Activated T-cell treated with anti-CD3 and anti-CD28 coated beads for 1 hour (primary cell): ENCODE measurements around the gene TBXAS1.
"Not testable (repeated sequence)": the region's sequence is repeated elsewhere in the genome, so short reads cannot be mapped to it uniquely, and the experiment has no call there.

Experiments used
- DNase-seq: peaks from one replicate; pipeline ENCODE4 v3.0.0-alpha.2; 2020; ENCODE audit warnings: low read depth

TBXAS1 gene

DNA sequence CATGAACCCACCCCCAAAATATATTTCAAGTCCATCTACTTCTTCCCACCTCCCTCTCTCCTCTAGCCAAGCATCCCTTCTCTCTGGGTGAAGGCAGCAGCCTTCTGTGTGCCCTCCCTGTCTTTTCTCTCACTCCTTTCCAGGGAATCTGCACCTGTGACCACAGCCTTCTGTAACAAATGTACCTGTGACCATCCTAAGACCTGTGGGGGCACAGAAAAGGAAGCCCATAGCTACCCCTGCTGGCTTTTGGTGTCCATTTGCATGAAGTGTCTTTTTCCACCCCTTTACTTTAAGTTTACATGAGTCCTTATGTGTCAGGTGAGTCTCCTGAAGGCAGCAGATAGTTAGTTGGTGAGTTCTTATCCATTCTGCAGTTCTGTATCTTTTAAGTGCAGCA, 2.0 kb upstream of the TBXAS1 start:
- DNase-seq: no peak

DNA sequence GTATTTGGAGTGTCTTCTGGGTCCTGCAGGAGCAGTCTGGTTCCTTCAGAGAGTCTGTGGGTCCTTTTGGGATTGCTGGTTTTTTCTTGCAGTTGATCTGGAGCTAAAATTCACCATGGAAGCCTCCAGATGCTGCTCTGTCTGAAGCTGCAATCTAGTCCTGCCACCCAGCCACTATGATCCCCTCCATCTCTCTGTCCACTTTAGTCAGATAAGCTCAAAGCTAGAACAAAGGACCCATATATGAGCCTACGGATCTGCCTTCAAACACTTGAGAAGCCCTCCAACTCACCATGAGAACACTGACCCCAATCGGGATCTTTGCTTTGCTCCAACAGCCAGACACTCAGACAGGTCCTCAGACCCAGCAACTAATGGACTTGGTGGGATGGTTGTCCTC, 618 bp upstream of the TBXAS1 start:
- no peak for DNase-seq

DNA sequence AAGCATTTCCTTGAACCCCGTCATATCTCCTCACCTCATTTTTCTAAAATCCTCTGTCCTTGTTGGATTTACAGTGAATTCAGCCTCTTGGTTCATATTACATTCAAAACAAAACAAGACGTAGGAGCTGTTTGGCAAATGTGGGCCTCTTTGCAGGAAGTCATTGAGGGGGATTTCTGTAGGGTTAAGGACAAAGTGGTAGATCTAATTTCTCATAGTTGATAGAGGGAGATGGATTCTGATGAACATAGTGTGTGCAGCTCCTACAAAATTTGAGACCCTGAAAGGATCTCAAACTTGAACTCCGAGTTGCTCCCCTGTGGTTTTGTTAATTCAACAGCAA, 682 bp downstream of the TBXAS1 start:
- DNase-seq: no peak

DNA sequence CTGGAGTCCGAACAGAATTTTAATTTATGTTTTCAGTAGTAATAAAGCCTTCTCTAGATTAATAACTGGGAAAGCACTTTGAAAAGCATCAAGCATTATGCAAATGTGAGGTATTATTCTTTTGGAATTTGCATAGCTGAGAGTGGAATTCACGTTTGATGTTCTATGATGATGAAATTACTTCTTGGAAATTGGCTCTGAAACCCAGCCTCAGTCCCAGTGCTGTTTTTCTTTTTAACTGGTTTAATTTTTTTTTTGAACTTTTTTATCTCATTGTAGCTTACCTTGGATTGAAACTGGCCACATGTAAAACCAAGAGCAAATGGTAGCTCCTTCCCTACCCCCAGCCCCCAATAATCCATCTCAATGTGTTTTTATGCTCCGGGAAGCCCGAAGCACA, 1.2 kb downstream of the TBXAS1 start:
- DNase-seq: no peak

DNA sequence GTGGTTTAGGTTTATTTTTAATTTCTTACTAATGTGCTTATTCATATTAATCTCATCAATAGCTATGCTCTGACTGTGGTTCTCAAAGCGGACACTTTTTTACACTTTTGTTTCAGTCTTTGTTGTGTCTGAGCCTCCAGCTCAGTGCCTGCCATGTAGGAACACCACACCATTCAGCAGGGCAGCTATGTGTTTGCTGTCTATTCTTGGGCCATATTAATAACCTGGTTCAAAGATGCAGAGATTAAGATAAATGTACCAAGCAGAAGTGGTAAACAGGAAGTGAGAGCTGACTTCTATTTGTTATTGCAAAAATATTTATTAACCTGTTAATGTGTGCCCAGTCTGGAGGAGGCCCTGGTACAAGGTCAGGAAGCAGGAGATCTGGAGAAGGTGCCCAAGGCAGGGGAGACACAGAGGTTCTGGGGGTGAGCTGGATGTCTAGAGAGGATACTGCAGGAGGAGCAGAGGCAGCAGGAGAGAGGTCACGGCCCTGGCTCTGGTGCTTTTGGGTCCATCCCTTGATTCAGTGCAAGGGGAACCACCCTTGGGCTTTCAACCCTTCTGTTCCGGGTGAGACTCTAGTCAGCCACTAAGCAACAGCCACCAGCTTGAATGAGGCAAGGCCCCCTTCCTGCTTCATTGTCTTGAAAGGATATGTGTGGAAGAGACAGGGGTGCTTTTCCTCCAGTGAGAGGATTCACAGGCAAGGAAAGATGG, 1.9 kb downstream of the TBXAS1 start:
- DNase-seq: no peak

DNA sequence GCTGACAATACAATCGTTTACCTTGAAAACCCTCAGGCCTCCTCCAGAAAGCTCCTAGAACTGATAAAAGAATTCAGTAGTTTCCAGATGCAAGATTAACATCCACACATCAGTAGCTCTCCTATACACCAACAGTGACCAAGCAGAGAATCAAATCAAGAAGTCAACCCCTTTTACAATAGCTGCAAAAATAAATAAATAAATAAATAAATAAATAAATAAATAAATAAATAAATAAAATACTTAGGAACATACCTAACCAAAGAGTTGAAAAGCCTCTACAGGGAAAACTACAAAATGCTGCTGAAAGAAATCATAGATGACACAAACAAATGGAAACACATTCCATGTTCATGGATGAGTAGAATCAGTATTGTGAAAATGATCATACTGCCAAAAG, 6.8 kb downstream of the TBXAS1 start:
- not testable (repeated sequence) for DNase-seq

DNA sequence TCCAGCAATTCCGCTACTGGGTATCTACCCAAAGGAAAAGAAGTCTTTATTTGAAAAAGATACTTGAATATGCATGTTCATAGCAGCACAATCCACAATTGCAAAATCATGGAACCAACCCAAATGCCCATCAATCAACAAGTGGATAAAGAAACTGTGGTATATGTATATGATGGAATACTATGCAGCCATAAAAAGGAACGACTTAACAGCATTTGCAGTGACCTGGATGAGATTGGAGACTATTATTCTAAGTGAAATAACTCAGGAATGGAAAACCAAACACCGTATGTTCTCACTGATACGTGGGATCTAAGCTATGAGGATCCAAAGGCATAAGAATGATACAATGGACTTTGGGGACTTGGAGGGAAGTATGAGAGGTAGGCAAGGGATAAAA, 8.2 kb downstream of the TBXAS1 start:
- DNase-seq: not testable (repeated sequence)

DNA sequence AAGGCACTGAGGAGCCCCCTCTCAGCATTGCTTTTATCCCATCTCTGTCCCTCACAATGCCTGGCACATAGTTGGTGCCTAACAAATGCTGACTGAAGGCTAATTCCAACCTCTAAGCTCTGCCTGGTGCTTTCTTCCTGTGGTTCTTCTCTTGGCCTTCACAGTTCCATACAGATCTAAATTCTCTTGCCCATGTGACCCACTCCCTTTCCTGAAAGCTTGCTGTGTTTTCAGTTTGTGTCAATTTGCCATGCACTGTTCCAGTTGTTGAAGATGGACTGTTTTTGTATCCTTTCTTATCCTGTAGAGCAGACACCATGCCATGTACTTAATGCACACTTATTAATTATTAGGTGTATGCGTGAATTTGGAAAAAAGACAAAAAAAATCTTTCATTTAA, 9.2 kb downstream of the TBXAS1 start:
- DNase-seq: no peak

DNA sequence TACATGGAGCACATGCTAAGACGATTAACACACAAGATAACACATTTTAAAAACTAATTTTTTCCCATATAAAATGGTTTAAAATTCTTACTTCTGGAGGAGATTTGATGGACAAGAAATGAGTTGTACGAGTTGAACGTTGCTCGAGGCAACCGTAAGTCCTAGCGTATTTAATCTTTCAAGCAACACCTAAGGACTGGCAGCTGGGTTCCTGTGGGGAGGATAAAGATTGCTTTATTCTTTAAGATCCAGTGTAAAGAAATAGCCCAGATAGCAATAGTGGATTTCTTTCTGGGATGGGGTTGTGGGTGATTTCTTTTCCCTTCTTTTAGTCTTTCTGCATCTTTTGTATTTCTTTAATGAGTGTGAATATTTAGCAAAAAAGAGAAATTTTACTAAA, 9.8 kb downstream of the TBXAS1 start:
- DNase-seq: no peak

DNA sequence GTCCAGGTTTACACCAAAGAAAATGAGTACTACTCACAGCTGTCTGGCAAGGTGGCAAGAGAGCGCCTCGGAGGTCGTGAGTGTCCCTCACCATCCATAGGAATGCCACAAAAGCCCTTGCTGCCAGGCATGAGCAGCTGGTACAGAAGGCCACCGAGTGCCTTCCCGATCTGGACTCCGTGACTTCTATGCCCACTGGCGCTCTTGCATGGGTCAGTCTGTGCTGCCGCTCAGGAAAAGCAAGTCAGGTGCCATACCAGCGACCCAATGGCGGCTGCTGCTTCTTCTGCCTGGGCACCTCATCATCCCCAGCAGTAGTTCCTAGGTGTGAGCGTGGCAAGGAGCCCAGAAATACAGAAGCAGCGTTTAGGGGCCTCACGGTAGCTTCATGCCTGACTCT, 11.7 kb downstream of the TBXAS1 start:
- no peak for DNase-seq

DNA sequence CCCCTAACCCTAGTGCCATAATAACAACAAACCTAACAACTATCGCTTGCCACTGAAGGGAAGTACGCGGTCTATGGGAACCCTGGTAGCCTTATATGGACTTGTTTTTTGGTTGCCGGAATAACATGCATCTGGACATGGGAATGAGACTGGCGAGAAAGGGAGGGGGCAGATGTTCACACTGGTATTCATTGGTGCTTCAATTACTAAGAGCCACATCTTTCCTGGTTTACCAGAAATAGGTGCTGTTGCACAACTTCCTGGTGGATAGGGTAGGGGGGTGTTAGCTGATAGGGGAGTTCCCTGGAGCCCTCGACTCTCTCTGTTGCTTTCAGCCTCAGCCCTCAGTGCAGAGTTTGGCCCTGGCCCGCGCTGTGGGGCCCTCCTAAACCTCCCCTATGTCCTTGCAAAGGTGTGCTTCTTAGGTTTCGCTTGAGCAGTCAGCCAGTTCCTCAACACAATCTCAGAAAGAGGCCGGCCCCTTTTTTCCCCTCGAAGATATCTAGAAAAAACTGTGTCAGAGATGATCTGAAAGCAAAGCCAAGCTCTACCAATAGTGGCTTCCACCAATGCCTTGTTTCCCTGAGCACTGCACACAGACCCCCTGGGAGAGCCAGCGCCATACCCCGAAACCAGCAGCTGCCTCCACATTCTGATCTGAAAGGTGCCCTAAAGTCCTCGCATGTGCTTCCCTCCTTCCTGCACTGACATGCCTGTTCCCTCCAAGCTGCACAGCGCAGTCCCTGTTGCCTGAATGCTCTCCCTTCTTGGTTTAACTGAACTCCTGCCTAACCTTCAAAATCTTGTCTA, 13.5 kb downstream of the TBXAS1 start:
- no peak for DNase-seq

DNA sequence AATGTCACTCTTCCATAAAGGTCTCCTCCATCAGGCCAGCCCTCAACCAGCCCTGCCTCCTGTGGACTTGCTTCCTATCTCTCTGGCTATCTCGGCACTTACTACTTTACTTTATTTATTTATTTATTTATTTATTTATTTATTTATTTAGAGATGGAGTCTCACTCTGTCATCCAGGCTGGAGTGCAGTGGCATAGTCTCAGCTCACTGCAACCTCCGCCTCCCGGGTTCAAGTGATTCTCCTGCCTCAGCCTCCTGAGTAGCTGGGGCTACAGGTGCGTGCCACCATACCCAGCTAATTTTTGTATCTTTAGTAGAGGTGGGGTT, 14.1 kb downstream of the TBXAS1 start:
- not testable (repeated sequence) for DNase-seq

DNA sequence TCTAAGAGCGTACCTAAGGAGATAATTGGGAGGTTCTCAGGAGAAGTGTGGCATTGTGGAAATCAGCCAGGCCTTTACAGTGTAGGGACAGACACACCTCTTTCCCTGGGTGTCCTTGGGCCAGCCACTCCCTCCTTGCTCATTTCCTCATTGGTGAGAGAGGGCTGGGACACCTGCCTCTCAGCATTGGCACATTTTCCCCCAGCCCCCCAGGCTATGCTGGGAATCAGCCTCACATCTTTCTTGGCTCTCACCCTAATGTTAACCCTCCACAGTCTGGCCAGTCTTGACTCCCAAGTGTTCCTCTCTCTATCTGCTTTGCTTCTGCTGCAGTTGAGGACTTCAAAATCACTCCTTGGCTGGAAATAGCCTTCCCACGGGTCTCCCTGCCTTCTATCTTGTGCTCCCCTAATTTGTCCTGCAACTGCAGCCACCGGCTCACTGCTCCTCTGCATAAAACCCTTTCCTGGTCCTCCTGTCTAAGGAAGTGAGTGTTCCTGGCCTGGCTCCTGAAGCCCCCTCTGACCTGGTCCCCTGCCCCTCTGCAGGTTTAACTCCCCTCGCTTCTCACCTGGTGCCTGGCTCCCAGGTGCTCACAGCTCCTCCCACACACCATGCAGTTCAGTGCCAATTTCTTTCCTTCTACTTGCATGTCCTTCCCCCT, 15.8 kb downstream of the TBXAS1 start:
- DNase-seq: no peak

DNA sequence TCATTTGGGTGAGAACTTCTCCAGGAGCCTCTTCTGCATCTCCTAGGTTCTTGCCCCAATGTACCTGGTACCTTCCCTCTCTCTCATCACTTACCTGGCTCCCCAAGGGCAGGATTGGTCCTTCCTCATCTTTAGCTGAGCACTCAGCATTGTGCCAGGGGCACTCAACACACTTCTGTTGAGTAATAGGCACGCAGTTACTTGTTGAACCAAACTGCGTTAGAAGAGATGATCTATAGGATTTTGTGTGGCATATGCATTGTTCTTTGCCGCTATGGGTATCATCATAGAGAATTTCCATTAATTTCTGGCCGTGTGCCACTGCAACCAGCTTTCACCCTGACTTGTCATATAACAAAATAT, 16.4 kb downstream of the TBXAS1 start:
- DNase-seq: no peak

DNA sequence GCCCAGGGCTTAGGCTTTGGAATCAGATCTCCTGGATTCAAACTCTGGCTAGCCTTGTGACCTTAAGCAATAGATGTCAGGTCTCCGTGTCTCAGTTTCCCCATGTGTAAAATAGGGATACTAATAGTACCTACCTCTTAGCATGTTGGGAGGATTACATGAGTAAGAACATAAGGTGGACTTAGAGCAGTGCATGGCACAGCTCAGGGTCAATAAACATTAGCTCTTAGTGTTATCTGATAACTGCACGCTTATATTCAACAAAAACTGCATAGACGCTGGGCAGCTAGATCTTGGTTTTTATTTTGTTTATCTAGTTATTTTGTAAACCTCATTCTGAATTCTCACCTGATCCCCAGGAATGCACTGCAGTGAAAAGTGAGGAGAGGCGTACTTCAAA, 17.2 kb downstream of the TBXAS1 start:
- DNase-seq: no peak

DNA sequence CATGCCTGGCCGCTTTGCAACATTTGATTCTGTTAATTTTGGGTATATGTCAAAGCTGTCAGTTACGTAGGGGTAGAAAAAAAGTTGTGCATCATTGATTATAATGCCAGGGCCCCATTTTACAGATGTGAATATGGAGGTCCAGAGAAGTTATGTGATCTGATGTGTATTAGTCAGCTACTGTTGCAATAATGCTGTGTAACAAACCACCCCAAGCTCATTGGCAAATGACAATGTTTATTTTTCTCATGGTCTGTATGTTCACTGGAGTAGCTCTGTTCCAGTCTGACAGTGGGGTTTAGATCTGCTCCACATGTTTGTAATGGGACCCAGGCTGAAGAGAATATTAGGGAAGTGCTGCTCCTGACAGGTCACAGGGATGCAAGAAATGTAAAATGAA, 19.2 kb downstream of the TBXAS1 start:
- DNase-seq: no peak

DNA sequence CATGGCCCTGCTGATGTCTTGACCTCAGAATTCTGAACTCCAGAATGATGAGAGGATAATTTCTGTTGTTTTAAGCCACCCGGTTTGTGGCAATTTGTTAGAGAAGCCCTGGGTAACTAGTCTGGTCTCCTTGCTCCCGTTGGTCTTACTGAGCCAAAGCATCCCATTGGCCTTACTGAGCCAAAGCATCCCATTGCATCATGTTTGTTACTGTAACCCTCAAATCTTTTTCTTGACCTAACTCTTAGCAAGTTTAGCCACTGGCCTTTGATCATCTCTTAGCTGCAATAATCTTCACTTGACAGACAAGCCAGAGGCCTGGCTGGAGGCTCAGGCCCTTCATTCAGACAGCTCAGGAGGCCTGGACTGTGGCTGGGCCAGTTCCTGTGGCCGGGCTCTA, 21.8 kb downstream of the TBXAS1 start:
- no peak for DNase-seq

DNA sequence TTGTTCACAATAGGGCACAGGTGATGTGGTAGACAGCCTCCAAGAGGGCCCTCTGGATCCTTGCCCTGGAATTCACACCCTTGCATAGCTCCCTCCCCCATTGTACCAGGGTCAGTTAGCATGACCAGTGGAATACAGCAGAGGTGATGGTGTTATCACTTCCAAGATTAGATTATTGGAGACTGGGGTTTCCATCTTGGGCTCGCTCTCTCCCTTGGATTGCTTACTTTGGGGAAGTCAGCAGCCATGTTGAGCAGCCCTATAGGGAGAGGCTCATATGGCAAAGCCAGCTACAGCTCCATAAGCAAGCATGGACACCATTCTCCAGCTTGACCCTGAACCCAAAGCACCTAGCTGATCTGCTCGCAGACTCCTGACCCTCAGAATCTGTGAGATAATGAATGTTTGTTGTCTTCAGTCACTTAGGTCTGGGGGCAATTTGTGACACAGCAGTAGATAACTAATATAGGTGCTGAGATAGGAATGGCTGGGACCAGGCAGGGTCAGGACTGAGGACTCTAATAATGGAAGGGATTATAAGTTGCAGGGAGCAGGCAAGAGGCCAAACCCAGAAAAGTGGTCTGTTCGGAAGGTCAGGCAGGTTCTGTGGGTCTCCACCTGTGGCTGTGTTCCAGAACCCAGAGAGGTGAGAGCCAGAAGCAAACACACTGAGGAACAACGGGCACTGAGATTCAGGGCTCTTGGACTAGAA, 22.9 kb downstream of the TBXAS1 start:
- no peak for DNase-seq

DNA sequence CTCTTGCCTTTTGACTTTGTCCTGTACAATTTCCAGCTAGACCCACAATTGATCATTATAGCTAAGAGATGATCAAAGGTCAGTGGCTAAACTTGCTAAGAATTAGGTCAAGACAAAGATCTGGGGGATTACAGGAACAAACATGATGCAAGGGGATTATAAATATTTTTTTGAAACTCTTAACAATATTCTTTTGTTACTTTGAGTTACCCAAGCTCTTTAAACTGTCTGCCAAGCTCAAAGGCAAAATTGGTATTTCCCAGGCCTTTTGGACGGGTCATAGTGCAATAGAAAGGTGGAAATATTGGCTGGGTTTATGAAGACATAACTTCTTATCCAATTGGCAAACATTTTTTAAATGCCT, 23.4 kb downstream of the TBXAS1 start:
- no peak for DNase-seq

DNA sequence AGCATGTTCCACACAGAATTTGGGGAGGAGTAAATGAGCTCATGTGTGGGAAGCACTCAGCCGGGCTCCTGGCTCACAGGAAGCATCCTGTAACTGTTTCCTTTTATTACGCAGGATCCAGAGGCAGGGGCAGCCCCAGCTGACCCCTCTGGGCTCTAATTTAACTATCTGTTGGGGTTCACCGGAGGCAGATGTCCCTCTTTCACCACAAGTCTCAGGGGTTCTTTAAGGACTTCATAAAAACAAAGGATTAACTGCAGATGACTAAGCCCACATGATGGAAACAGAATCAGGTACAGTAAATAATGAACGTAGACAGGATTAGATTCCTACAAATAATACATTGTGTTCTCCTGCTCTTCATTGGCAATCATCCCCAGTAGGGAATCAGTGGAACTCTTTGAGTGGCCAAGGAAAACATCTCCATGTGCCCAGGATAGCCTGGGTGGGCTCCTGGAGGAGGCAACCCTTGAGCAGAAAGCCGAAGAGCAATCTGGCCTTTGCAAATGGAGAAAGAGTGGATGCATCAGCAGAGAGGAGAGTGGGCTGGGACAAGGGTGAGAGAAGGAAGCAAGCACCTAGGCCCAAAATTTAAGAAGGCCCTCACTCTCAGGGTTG, 24.6 kb downstream of the TBXAS1 start:
- DNase-seq: no peak

DNA sequence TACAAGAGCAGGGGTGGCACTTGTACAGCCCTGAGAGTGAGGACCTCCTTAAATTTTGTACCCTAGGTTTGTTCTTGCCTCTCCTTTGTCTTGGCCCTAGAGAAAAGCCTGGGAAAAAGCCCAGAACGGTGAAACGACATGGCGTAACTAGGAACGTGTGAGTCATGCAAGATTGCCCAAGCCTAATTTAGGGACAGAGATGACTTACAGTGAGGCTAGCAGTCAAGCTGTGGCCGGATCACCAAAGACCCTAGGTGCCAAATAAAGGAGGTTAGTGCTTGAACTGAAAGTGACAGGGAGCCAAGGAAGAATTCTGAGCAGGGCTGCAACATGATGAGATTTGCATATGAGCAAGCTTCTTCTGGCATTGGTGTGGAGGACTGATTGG, 25.1 kb downstream of the TBXAS1 start:
- no peak for DNase-seq

DNA sequence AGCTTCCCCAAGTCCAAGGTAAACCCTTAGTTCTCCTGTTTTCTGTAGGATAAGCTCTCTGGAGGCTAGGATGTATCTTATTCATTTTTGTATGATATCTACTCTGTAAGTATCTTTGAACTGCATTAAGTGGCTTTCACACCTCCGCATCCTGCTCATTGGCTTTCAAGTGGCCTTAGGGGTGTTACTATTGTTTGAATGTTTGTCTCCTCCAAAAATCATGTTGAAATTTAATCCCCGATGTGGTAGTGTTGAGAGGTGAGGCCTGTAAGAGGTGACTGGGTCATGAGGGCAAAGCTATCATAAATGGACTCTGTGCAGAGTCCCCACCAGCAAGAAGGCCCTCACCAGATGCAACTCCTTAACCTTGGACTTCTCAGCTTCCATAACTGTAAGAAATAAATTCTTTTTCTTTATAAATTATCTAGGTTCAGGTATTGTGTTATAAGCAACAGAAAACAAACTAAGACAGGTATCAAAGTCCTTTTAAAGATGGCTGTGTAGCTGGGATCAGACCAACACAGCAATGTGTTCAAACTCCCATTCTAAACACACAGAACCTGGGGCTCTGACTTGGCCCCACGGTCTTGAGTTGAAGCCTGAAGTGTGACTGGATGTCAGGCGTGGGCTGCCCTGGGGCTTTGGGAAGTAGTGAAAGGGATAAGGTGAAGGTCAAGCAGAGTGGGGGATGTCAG, 25.9 kb downstream of the TBXAS1 start:
- no peak for DNase-seq
